Memory B cell (primary cell): ENCODE measurements around the gene EPDR1.

Experiments
- ATAC-seq: fragments of 150-1000 bp; cut with Tn5 transposase; 2 replicates; pipeline ENCODE4 v1.10.0; 2021; ENCODE audit warnings: low read depth, mild to moderate bottlenecking, moderate library complexity
- DNase-seq, 2 donors: peaks; one replicate each; pipeline ENCODE4 v3.0.0; 2022; ENCODE audit warnings: low spot score in 2 of 2
- H3K27ac Mint-ChIP-seq: one replicate; pipeline ENCODE4 v1.8.0; 2022; ENCODE audit warnings: mild to moderate bottlenecking, moderate library complexity, mixed read lengths
- H3K27me3 Mint-ChIP-seq: one replicate; pipeline ENCODE4 v1.8.0; 2022; ENCODE audit warnings: mixed read lengths
- H3K36me3 Mint-ChIP-seq: one replicate; pipeline ENCODE4 v1.8.0; 2022; ENCODE audit warnings: mild to moderate bottlenecking, mixed read lengths
- H3K4me1 Mint-ChIP-seq: one replicate; pipeline ENCODE4 v1.8.0; 2022; ENCODE audit warnings: mixed read lengths
- H3K4me3 Mint-ChIP-seq: one replicate; pipeline ENCODE4 v1.8.0; 2022; ENCODE audit warnings: mild to moderate bottlenecking, moderate library complexity, mixed read lengths
- H3K9me3 Mint-ChIP-seq: one replicate; pipeline ENCODE4 v1.8.0; 2022; ENCODE audit warnings: mixed read lengths

Gene EPDR1

GRCh38 chr7:37920305-37920848 is at the start of gene EPDR1:
EPDR1 (plus strand) TSS chr7:37920640; CDS start chr7:37920940, 300 bp downstream.
- DNase-seq (peak in 1 of 2 donors; percentile 14), ATAC-seq (peak; percentile 78)
- H3K4me1 Mint-ChIP-seq, result peaks cover 12% of the 10 kb centered on the region

DNA sequence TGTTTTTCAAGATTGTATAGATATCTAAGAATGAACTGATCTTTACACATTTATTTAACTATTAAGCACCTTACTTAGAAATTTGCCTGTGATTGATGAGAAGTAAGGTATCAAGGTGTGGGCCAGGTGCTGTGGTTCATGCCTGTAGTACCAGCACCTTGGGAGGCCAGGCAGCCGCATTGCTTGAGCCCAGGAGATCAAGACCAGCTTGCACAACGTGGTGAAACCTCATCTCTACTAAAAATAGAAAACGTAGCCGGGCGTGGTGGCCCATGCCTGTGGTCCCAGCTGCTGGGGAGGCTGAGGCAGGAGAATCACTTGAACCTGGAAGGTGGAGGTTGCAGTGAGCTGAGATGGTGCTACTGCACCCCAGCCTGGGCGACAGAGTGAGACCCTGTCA is 38.4 kb upstream of the EPDR1 start:
- no peak for ATAC-seq
- H3K36me3 Mint-ChIP-seq, result peaks cover 2% of the 10 kb centered on the region
- DNase-seq, result no peak
- peaks cover 6% of the 10 kb centered on the region for H3K9me3 Mint-ChIP-seq
- H3K4me3 Mint-ChIP-seq, result no peak overlapping the region
- peaks cover 9% of the 10 kb centered on the region for H3K27me3 Mint-ChIP-seq
- H3K27ac Mint-ChIP-seq, result no peak overlapping the region
- no peaks in the 10 kb centered on the region for H3K4me1 Mint-ChIP-seq

More at GRCh38 chr7:37920305-37920848, at the start of gene EPDR1:
- Mint-ChIP-seq H3K9me3 (peaks cover 2% of the 10 kb centered on the region), H3K27me3 (peaks cover 32% of the 10 kb centered on the region), H3K36me3 (no peaks in the 10 kb centered on the region), H3K4me3 (peak within 1 kb of the TSS; percentile 80), H3K27ac (no peak within 1 kb of the TSS)

DNA sequence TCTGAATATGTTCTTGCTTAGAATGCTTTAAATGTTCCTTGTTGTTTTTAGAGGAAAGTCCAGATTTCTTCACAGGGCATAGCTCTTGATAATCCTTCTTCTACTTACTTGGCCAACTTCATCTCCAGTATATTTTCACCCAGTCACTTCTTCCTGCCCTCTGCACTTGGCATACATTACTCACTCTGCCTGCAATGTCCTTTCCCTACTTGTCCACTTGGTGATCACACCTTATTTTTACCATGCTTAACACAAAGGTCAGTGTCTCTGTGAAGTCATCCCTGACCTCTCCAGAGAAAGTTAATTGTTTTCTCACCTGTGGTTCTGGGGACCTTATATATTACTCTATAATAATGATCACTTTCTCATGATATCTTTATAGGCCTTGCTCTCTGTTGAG is 27.1 kb upstream of the EPDR1 start:
- ATAC-seq (no peak), DNase-seq (no peak)
- Mint-ChIP-seq H3K4me1 (no peaks in the 10 kb centered on the region), H3K36me3 (no peaks in the 10 kb centered on the region), H3K27me3 (peaks cover 12% of the 10 kb centered on the region), H3K9me3 (no peaks in the 10 kb centered on the region), H3K4me3 (no peak overlapping the region), H3K27ac (no peak overlapping the region)

- Mint-ChIP-seq H3K36me3 (no peaks in the 10 kb centered on the region), H3K4me1 (no peaks in the 10 kb centered on the region), H3K9me3 (no peaks in the 10 kb centered on the region), H3K27ac (no peak overlapping the region), H3K27me3 (peaks cover 12% of the 10 kb centered on the region), H3K4me3 (no peak overlapping the region)
- DNase-seq (no peak), ATAC-seq (no peak)
Observed at GRCh38 chr7:37894671-37895070, 25.8 kb upstream of the EPDR1 start.

GRCh38 chr7:37899712-37900247 is 20.7 kb upstream of the EPDR1 start:
- Mint-ChIP-seq H3K4me1 (peaks cover 5% of the 10 kb centered on the region), H3K27ac (no peak overlapping the region), H3K4me3 (no peak overlapping the region), H3K27me3 (peaks cover 9% of the 10 kb centered on the region), H3K36me3 (no peaks in the 10 kb centered on the region), H3K9me3 (no peaks in the 10 kb centered on the region)
- ATAC-seq (no peak), DNase-seq (no peak)

GRCh38 chr7:37901236-37901827 is 19.1 kb upstream of the EPDR1 start:
- no peak overlapping the region for H3K4me3 Mint-ChIP-seq
- H3K9me3 Mint-ChIP-seq, result no peaks in the 10 kb centered on the region
- ATAC-seq (no peak), DNase-seq (no peak)
- no peak overlapping the region for H3K27ac Mint-ChIP-seq
- H3K4me1 Mint-ChIP-seq, result peaks cover 5% of the 10 kb centered on the region
- peaks cover 8% of the 10 kb centered on the region for H3K27me3 Mint-ChIP-seq
- H3K36me3 Mint-ChIP-seq, result no peaks in the 10 kb centered on the region

GRCh38 chr7:37901890-37902524 is 18.4 kb upstream of the EPDR1 start:
- Mint-ChIP-seq H3K4me3 (no peak overlapping the region), H3K36me3 (no peaks in the 10 kb centered on the region), H3K27me3 (peaks cover 8% of the 10 kb centered on the region), H3K4me1 (peaks cover 5% of the 10 kb centered on the region), H3K27ac (no peak overlapping the region), H3K9me3 (no peaks in the 10 kb centered on the region)
- ATAC-seq (no peak), DNase-seq (no peak)

- Mint-ChIP-seq H3K27ac (no peak overlapping the region), H3K36me3 (no peaks in the 10 kb centered on the region), H3K27me3 (peaks cover 7% of the 10 kb centered on the region), H3K9me3 (no peaks in the 10 kb centered on the region), H3K4me3 (no peak overlapping the region), H3K4me1 (no peaks in the 10 kb centered on the region)
- no peak for DNase-seq
- no peak for ATAC-seq
Observed at GRCh38 chr7:37908221-37908788, 12.1 kb upstream of the EPDR1 start.

GRCh38 chr7:37912756-37913155 is 7.7 kb upstream of the EPDR1 start:
- DNase-seq, result no peak
- Mint-ChIP-seq H3K9me3 (no peaks in the 10 kb centered on the region), H3K27me3 (peaks cover 20% of the 10 kb centered on the region), H3K27ac (no peak overlapping the region), H3K36me3 (no peaks in the 10 kb centered on the region), H3K4me3 (no peak overlapping the region), H3K4me1 (peaks cover 5% of the 10 kb centered on the region)
- no peak for ATAC-seq

DNA sequence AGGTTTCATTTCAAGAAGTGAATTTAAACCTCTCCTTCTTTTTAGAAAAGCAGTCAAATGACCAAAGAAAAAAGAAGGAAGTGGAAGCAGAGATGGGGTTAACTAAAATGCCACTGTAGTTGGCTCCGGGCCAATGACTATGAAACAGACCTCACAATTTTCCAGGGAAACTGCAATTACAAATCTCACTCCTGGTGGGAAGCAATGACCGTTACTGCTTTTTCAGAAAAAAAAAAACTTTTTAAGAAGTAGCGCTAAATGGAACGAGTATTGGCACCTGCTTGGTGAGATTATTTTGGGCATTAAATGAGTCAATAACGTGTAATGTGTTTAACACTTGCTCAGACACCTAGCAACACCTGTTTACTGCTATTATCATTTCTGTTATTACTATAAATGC is 5.0 kb upstream of the EPDR1 start:
- H3K4me3 Mint-ChIP-seq, result no peak overlapping the region
- no peak overlapping the region for H3K27ac Mint-ChIP-seq
- DNase-seq, result no peak
- no peak for ATAC-seq
- peaks cover 9% of the 10 kb centered on the region for H3K4me1 Mint-ChIP-seq
- no peaks in the 10 kb centered on the region for H3K36me3 Mint-ChIP-seq
- no peaks in the 10 kb centered on the region for H3K9me3 Mint-ChIP-seq
- H3K27me3 Mint-ChIP-seq, result peaks cover 31% of the 10 kb centered on the region

- H3K4me3 Mint-ChIP-seq, result no peak overlapping the region
- no peak for ATAC-seq
- peaks cover 30% of the 10 kb centered on the region for H3K27me3 Mint-ChIP-seq
- H3K4me1 Mint-ChIP-seq, result peaks cover 9% of the 10 kb centered on the region
- H3K36me3 Mint-ChIP-seq, result no peaks in the 10 kb centered on the region
- H3K27ac Mint-ChIP-seq, result no peak overlapping the region
- DNase-seq, result no peak
- H3K9me3 Mint-ChIP-seq, result no peaks in the 10 kb centered on the region
Observed at GRCh38 chr7:37916017-37916672, 4.3 kb upstream of the EPDR1 start.

- no peak for DNase-seq
- H3K4me3 Mint-ChIP-seq, result no peak within 1 kb of the TSS
- peaks cover 33% of the 10 kb centered on the region for H3K27me3 Mint-ChIP-seq
- ATAC-seq, result no peak
- no peaks in the 10 kb centered on the region for H3K36me3 Mint-ChIP-seq
- H3K9me3 Mint-ChIP-seq, result no peaks in the 10 kb centered on the region
- H3K4me1 Mint-ChIP-seq, result peaks cover 11% of the 10 kb centered on the region
- no peak within 1 kb of the TSS for H3K27ac Mint-ChIP-seq
Observed at GRCh38 chr7:37916673-37917660, 3.5 kb upstream of the EPDR1 start, which contains the start of gene SFRP4. SFRP4 (minus strand) TSS chr7:37916817; CDS start chr7:37916537, 280 bp downstream.

GRCh38 chr7:37918526-37918925 is 1.9 kb upstream of the EPDR1 start:
- peaks cover 12% of the 10 kb centered on the region for H3K4me1 Mint-ChIP-seq
- peaks cover 36% of the 10 kb centered on the region for H3K27me3 Mint-ChIP-seq
- DNase-seq (no peak), ATAC-seq (no peak)
- no peak overlapping the region for H3K27ac Mint-ChIP-seq
- peaks cover 2% of the 10 kb centered on the region for H3K9me3 Mint-ChIP-seq
- H3K4me3 Mint-ChIP-seq, result no peak overlapping the region
- H3K36me3 Mint-ChIP-seq, result no peaks in the 10 kb centered on the region
